Nephron (organoid): Measurements from ENCODE around the gene PCGF3.
A peak's percentile ranks its signal among the peaks of the same experiment; 100 is the strongest.
"Not testable (repeated sequence)": the region's sequence is repeated elsewhere in the genome, so short reads cannot be mapped to it uniquely, and the experiment has no call there.

Source experiments
- H3K27ac Mint-ChIP-seq, 3 experiments: 2 replicates each; pipeline ENCODE4 v1.8.0; 2020; ENCODE audit warnings: mixed read lengths in 3 of 3, mild to moderate bottlenecking in 2 of 3, moderate library complexity in 1 of 3
- H3K27me3 Mint-ChIP-seq: 2 replicates; pipeline ENCODE4 v1.8.0; 2021; ENCODE audit warnings: low read depth, mild to moderate bottlenecking, moderate library complexity, mixed read lengths
- H3K36me3 Mint-ChIP-seq: 2 replicates; pipeline ENCODE4 v1.8.0; 2020; ENCODE audit warnings: low read depth, mixed read lengths
- H3K4me1 Mint-ChIP-seq: 2 replicates; pipeline ENCODE4 v1.8.0; 2020; ENCODE audit warnings: mixed read lengths
- H3K4me3 Mint-ChIP-seq, 3 experiments: 2 replicates each; pipeline ENCODE4 v1.8.0; 2020; ENCODE audit warnings: mild to moderate bottlenecking in 3 of 3, mixed read lengths in 3 of 3, moderate library complexity in 2 of 3
- H3K9me3 Mint-ChIP-seq: 2 replicates; pipeline ENCODE4 v1.8.0; 2020; ENCODE audit warnings: mixed read lengths
- TF ChIP-seq, protein P1 (sequence below), 3 experiments: fragments of 200-600 bp; sonication (generic); IDR thresholded peaks; one replicate each; pipeline ENCODE4 v1.5.0; 2021; ENCODE audit warnings: antibody characterized with exemption in 3 of 3; ENCODE audit not compliant: unreplicated experiment in 3 of 3

PCGF3 gene

DNA sequence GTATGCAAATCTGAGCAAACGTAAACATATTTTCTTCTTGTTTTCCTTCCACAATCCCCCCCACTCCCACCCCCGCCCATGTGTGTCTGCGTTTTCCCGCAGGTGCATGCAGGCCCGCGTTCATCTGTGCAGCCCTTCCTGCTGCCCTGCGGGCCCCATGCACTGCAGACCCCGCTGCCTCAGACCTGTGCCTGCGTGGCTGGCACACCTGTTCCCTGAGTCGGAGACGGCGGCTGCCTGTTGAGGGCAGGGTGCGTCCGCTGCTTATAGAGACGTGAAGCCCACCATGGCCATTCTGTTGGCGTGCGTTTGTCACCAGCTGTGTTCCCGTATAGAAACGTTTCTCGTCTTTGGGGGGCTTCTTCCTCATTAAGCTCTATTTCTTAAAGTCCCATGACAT, 51.5 kb downstream of the PCGF3 start:
- H3K4me3 Mint-ChIP-seq = no peak overlapping the region
- H3K27me3 Mint-ChIP-seq = no peaks in the 10 kb centered on the region
- peaks cover 12% of the 10 kb centered on the region for H3K9me3 Mint-ChIP-seq
- peaks cover 18% of the 10 kb centered on the region for H3K4me1 Mint-ChIP-seq
- no peak overlapping the region for H3K27ac Mint-ChIP-seq
- TF ChIP-seq, protein P1, sequence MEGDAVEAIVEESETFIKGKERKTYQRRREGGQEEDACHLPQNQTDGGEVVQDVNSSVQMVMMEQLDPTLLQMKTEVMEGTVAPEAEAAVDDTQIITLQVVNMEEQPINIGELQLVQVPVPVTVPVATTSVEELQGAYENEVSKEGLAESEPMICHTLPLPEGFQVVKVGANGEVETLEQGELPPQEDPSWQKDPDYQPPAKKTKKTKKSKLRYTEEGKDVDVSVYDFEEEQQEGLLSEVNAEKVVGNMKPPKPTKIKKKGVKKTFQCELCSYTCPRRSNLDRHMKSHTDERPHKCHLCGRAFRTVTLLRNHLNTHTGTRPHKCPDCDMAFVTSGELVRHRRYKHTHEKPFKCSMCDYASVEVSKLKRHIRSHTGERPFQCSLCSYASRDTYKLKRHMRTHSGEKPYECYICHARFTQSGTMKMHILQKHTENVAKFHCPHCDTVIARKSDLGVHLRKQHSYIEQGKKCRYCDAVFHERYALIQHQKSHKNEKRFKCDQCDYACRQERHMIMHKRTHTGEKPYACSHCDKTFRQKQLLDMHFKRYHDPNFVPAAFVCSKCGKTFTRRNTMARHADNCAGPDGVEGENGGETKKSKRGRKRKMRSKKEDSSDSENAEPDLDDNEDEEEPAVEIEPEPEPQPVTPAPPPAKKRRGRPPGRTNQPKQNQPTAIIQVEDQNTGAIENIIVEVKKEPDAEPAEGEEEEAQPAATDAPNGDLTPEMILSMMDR (IDR thresholded peaks at IDR 0.05; ENCODE audit: unreplicated experiment in 3 of 3) = no peak
- H3K36me3 Mint-ChIP-seq = peaks cover 73% of the 10 kb centered on the region

DNA sequence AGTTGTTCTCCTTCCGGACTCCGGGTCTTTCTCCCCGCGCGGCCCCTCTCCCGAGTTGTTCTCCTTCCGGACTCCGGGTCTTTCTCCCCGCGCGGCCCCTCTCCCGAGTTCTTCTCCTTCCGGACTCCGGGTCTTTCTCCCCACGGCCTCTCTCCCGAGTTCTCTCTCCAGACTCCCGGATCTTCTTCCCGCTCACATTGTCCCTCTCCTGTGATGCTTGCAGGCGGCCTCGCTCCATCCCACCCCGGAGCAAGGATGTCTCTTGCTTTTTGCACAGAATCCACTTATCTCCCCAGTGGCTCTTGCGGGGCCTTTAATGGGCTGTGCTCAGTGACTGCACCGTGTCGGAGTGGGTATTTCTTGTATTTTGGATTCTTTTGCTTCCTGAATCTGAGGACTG, 54.2 kb downstream of the PCGF3 start:
- Mint-ChIP-seq H3K36me3 (peaks cover 85% of the 10 kb centered on the region), H3K27ac (peak overlapping the region in 2 of 3 experiments; percentile 30 to 31), H3K4me1 (peaks cover 19% of the 10 kb centered on the region), H3K9me3 (peaks cover 19% of the 10 kb centered on the region)
- H3K4me3 Mint-ChIP-seq, H3K27me3 Mint-ChIP-seq: not testable (repeated sequence)

- H3K27me3 Mint-ChIP-seq = peaks cover 3% of the 10 kb centered on the region
- H3K9me3 Mint-ChIP-seq = peaks cover 19% of the 10 kb centered on the region
- peaks cover 83% of the 10 kb centered on the region for H3K36me3 Mint-ChIP-seq
- peaks cover 13% of the 10 kb centered on the region for H3K4me1 Mint-ChIP-seq
- H3K4me3 Mint-ChIP-seq = no peak overlapping the region
- peak overlapping the region in 2 of 3 experiments; percentile 30 to 31 for H3K27ac Mint-ChIP-seq
- TF ChIP-seq, protein P1 (IDR thresholded peaks at IDR 0.05; ENCODE audit: unreplicated experiment in 3 of 3) = no peak
These were observed 55.0 kb downstream of the PCGF3 start for GRCh38 chr4:760616-761015.

GRCh38 chr4:761086-761485, 55.5 kb downstream of the PCGF3 start:
- Mint-ChIP-seq H3K27ac (no peak overlapping the region), H3K9me3 (peaks cover 19% of the 10 kb centered on the region), H3K4me1 (peaks cover 13% of the 10 kb centered on the region), H3K4me3 (no peak overlapping the region), H3K36me3 (peaks cover 87% of the 10 kb centered on the region), H3K27me3 (peaks cover 3% of the 10 kb centered on the region)
- TF ChIP-seq, protein P1 (IDR thresholded peaks at IDR 0.05; ENCODE audit: unreplicated experiment in 3 of 3) = no peak

- H3K27me3 Mint-ChIP-seq = peaks cover 3% of the 10 kb centered on the region
- peaks cover 19% of the 10 kb centered on the region for H3K9me3 Mint-ChIP-seq
- peaks cover 13% of the 10 kb centered on the region for H3K4me1 Mint-ChIP-seq
- no peak overlapping the region for H3K4me3 Mint-ChIP-seq
- H3K27ac Mint-ChIP-seq = no peak overlapping the region
- peaks cover 87% of the 10 kb centered on the region for H3K36me3 Mint-ChIP-seq
- TF ChIP-seq, protein P1 (IDR thresholded peaks at IDR 0.05; ENCODE audit: unreplicated experiment in 3 of 3) = no peak
These were observed 56.1 kb downstream of the PCGF3 start for GRCh38 chr4:761739-762138.

GRCh38 chr4:762211-763190, 56.9 kb downstream of the PCGF3 start:
- H3K27me3 Mint-ChIP-seq = peaks cover 3% of the 10 kb centered on the region
- peaks cover 19% of the 10 kb centered on the region for H3K9me3 Mint-ChIP-seq
- TF ChIP-seq, protein P1 (IDR thresholded peaks at IDR 0.05; ENCODE audit: unreplicated experiment in 3 of 3) = peak in 1 of 3 experiments; percentile 19
- H3K4me1 Mint-ChIP-seq = peaks cover 13% of the 10 kb centered on the region
- H3K36me3 Mint-ChIP-seq = peaks cover 87% of the 10 kb centered on the region
- peak overlapping the region in 2 of 3 experiments; percentile 12 to 27 for H3K27ac Mint-ChIP-seq
- H3K4me3 Mint-ChIP-seq = no peak overlapping the region
